HG03097 (cell line): ENCODE data around the gene KIAA1755.
"Not testable (repeated sequence)": the region's sequence is repeated elsewhere in the genome, so short reads cannot be mapped to it uniquely, and the experiment has no call there.

Source experiments
- ATAC-seq: cut with Tn5 transposase; IDR thresholded peaks from one replicate; pipeline ENCODE4 v1.9.1; 2021; ENCODE audit not compliant: unreplicated experiment, low FRiP score

The KIAA1755 gene

DNA sequence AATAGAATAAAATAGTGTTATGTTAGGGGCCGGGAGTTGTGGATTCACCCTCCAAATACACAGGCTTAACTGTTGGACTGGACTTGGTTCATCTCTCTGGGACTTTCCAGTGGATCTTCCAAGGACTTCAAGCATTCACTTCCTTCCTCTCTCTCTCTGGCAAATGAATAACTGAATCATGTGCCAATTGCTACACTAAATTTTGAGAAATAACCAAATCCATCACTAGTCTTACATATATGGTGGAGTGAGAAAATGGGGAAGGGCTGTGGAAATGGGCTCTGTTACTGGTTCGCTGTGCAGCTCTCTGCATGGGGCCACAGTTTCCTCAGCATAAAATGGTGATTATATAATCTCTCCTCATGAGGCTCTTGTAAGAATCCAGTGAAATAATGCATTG is 6.8 kb upstream of the KIAA1755 start:
- no peak for ATAC-seq

DNA sequence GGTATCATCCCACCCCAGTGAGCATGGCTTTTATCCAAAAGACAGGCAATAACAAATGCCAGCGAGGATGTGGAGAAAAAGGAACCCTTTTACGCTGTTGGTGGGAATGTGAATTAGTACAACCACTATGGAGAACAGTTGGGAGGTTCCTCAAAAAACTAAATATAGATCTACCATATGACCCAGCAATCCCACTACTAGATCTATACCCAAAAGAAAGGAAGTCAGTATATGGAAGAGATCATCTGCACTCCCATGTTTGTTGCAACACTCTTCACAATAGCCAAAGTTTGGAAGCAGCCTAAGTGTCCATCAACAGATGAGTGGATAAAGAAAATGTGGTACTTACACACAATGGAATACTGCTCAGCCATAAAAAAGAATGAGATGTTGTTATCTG is 5.9 kb upstream of the KIAA1755 start:
- ATAC-seq = no peak

- no peak for ATAC-seq
Observed at GRCh38 chr20:38262931-38263330, 2.4 kb upstream of the KIAA1755 start.

GRCh38 chr20:38261054-38261390 is 487 bp upstream of the KIAA1755 start:
- ATAC-seq = no peak

- no peak for ATAC-seq
Observed at GRCh38 chr20:38260025-38260377, 534 bp downstream of the KIAA1755 start.

DNA sequence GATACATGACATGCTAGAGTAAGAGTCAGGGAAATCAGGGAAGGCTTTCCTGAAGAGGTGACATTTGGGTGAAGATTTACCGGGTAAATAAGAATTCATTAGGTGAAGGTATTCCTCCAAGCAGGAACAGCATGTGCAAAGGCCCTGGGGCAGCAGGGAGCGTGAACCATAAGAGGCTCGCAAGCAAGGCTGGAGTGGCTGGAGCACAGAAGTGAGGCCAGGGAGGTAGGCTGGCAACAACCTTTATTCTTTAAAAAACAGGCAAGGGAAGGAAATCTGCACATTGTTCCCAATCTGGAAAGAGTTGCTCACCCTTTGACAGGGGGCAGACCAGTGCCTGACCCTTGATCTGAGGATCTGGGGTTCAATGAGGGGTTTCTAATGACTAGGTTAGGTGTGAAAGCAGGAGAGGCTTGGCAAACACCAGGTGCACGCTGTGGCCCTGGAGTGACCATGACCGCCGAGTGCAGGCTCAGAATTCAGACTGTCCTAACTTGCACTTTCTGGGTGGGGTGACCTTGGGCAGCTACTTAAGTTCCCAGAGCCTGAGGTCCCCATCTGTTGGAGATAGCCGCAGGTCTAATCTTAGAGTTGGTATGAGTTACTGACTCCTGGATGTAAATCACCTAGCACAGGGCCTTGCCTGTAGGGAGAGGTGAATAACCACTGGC is 1.9 kb downstream of the KIAA1755 start:
- ATAC-seq = no peak

GRCh38 chr20:38256966-38257365 is 3.6 kb downstream of the KIAA1755 start:
- ATAC-seq = no peak

- no peak for ATAC-seq
Observed at GRCh38 chr20:38256021-38256420, 4.5 kb downstream of the KIAA1755 start.

DNA sequence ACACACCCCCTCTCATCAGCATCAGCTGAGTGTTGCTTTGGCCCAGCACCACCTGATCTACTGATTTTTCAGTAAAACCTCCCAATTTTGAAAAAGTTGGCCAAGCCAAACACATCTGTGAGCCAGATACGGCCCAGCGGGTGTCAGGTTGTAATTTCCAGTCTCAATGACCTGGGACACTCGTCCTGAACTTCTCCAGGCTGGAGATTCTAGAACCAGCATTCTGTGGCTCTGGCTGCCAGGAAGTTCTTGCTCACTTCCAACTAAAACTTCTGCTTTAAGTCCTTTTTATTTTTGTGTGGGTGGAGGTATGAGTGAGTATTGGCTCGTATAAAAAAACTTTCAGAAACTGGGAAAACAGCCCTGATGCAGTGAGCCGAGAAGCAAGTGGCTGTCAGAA is 5.1 kb downstream of the KIAA1755 start:
- no peak for ATAC-seq

DNA sequence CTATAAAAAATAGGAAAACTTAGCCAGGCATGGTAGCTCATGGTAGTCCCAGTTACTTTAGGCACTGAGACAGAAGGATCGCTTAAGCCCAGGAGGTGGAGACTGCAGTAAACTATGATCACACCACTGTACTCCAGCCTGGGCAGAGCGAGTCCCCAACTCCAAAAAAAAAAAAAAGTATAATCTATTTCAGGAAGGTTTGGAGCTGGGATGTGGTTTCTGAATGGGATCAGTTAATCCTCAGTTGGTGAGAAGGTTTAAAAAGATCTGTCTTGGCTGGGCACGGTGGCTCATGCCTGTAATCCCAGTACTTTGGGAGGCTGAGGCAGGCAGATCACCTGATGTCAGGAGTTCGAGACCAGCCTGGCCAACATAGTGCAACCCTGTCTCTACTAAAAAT is 5.9 kb downstream of the KIAA1755 start:
- ATAC-seq = not testable (repeated sequence)

DNA sequence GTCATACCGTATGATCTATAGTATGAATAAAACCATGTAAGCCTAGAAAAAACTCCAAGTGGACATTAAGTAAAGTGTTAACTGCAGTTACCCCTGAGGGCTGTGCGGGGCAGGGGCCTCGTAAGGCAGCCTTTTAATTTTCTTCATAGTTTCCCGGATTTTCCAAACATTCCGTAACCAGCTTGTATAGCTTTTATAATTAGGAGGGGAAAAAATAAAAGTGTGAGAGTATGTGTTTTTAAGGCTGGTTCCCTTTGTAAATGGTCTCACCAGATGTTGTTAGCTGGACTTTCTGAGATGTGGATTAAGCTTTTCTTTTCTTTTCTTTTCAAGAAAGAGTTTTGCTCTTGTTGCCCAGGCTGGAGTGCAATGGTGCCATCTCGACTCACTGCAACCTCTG is 7.0 kb downstream of the KIAA1755 start:
- ATAC-seq = no peak

DNA sequence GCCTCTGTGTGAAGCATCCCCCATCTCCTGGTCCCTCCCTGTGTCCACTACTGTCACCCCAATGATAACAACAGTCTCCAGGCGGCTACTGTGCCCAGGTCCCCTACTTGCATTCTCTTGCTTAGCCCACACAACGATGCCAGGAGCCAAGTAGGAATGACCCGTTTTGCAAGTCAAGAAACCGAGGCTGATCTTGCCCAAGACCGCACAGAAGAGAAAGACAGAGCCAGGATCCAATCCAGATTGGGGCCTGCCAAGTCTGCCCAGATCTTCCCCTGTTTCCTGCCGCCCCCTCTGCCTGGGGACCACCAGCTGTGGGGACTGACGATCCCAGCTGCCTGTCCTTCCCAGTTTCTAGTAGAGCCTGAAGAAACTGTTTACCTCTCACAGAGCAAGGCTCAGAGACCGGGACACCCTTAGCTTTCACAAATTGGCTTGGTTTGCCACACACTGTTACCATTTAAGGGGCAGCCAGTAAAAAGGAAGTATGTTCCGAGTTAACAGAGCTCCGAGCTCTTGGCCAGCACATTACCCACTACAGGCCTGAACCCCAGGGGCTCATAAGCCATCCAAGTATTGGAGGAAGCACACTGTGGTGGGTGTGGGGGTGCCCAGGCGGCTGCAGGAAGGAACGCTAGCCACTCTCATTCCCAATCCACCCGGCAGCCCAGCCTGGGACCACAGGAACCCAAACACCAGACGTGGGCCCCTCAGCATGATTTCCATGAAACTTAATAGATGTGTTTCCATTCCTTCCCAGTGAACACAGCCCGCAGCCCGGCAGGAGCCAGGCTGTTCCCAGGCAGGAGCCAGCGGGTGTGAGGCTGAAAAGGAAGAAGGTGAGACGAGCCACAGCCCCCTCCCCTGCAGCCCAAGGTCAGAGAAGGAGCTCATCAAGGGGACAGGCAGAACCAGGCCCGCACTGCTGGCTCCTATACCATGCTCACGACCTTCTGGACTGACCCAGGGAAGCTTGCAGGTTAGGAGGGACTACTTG is 7.9 kb downstream of the KIAA1755 start:
- no peak for ATAC-seq

DNA sequence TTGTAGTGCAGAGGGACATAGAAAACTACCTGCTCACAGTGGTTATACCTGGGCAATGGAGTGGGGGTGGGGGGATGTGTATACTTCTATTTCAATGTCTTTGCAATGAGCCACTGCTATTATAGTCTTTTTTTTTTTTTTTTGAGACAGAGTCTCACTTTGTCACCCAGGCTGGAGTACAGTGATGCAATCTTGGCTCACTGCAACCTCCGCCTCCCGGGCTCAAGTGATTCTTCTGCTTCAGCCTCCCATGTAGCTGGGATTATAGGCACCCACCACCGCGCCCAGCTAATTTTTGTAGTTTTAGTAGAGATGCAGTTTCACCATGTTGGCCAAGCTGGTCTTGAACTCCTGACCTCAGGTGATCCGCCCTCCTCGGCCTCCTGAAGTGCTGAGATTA is 9.1 kb downstream of the KIAA1755 start:
- not testable (repeated sequence) for ATAC-seq

- ATAC-seq = no peak
Observed at GRCh38 chr20:38250609-38251008, 9.9 kb downstream of the KIAA1755 start.

- no peak for ATAC-seq
Observed at GRCh38 chr20:38249536-38250310, 10.8 kb downstream of the KIAA1755 start.

DNA sequence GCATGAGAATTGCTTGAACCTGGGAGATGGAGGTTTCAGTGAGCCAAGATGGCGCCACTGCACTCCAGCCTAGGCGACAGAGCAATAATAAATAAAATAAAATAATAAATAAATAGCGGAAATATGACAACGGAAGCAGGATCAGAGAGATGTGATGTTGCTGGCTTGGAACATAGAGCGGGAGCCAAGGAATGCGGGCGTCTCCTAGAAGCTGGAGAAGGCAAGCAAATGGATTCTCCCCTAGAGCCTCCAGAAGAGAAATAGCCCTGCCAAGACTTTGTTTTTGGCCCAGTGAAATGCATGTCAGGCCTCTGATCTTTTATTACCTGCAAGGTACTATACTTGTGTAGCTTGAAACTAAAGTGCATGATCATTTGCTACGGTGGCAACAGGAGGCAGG is 12.4 kb downstream of the KIAA1755 start:
- ATAC-seq = no peak

DNA sequence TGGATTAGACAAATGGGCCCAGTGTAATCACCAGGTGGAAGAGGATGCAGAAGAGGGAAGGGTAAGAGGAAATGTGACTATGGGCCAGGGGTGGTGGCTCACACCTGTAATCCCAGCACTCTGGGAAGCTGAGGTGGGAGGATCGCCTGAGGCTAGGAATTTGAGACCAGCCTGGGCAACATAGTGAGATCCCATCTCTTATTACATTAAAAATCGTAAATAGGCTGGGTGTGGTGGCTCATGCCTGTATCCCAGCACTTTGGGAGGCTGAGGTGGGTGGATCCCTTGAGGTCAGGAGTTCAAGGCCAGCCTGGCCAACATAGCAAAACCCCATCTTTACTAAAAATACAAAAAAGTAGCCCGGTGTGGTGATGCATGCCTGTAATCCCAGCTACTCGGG is 12.8 kb downstream of the KIAA1755 start:
- not testable (repeated sequence) for ATAC-seq

- ATAC-seq = no peak
Observed at GRCh38 chr20:38247166-38247509, 13.4 kb downstream of the KIAA1755 start.

- no peak for ATAC-seq
Observed at GRCh38 chr20:38246357-38247165, 14.0 kb downstream of the KIAA1755 start.

DNA sequence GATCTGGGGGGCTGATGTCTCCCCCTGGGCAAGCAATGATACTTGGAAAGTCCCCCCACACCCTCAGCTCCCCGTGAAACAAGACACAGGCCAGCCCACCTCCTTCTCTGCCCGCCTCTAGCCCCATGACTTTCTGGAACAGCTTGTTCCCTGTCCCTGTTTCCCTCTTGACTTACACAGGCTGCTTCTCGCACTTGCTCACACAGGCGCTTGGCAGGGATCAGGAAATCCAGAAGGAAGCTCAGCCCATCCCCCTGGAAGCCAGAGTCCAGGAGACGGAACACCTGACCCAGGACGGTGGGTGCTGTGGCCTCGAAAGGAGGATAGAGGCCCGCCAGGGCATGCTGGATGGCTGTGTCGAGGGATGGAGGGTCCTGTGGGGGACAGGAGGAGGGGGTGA is 14.8 kb downstream of the KIAA1755 start:
- no peak for ATAC-seq

GRCh38 chr20:38243709-38244020 is 16.9 kb downstream of the KIAA1755 start:
- no peak for ATAC-seq
